Stimulated activated CD8-positive, alpha-beta memory T cell treated with anti-CD3 and anti-CD28 coated beads, Interleukin-12 subunit alpha, Interleukin-12 subunit beta, amount 100 ng/mL, for 24 hours (primary cell): ENCODE results near the gene MAP1B.

ENCODE experiments used
- DNase-seq: peaks from one replicate; pipeline ENCODE4 v3.0.0-alpha.2; 2020; ENCODE audit errors: extremely low read depth

The MAP1B gene

GRCh38 chr5:72224946-72225463, 117.7 kb downstream of the MAP1B start:
- DNase-seq: no peak

GRCh38 chr5:72225741-72226140, 118.5 kb downstream of the MAP1B start:
- DNase-seq: no peak

DNA sequence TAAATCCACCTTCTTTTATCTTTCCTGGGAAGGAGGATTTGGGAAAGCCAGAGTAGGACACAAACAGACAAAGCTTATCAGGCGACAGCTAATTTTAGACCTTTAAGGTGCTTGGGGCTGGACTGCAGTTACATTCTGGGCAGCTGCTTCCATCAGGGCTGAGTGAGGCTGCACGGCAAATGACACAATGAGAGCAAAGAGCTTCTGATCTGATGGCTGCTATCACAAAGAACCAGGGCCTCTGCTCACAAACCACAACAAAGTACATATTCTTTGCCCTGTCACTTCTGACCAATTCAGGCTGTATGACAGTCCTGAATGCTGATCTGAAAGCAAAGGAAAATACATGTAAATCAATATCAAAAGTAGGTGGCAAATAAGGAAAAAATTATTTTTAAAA, 119.7 kb downstream of the MAP1B start:
- no peak for DNase-seq

- DNase-seq: no peak
Observed at GRCh38 chr5:72228960-72229359, 121.7 kb downstream of the MAP1B start.

- DNase-seq: no peak
Observed at GRCh38 chr5:72231991-72232703, 124.9 kb downstream of the MAP1B start.

DNA sequence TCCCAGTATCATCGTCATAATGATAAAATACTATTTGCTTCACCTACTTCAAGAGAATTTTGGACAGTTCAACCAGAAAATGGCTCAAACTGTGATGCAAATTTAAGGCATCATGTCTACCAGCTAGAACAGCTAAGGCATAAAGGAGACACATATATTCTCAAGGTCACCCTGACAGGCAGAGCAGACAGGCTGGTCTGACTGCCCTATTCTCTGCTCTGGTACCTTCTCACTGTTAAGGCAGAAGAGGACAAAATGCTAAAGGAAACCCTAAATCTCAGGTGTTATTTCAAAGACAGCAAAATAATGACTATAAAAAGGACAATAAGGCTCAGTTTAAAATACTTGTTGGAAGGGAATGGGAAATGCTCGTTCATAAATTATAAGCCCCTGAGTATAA, 125.6 kb downstream of the MAP1B start:
- no peak for DNase-seq

DNA sequence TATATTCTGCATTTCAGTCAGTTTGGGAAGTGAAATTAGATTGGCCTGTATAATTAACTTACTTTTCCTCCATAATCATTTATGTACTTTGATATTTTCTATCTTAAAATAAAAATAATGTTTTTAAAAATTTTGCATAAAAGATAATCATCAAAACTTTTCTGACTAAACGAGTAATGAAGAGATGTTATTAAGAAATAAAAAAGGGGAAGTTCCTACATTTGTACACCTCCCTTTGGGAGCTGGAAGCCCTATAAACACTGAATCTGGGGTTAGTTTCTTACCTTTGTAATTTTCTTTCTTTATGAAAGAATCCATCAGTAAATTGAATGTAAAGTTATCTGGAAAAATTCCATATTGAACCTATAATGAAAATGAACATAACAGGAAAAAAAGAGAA, 126.6 kb downstream of the MAP1B start:
- no peak for DNase-seq

- DNase-seq: no peak
Observed at GRCh38 chr5:72234265-72234700, 127.0 kb downstream of the MAP1B start.

- DNase-seq: no peak
Observed at GRCh38 chr5:72234868-72235267, 127.6 kb downstream of the MAP1B start.

GRCh38 chr5:72235725-72236124, 128.4 kb downstream of the MAP1B start:
- no peak for DNase-seq

GRCh38 chr5:72237415-72237814, 130.1 kb downstream of the MAP1B start:
- no peak for DNase-seq

DNA sequence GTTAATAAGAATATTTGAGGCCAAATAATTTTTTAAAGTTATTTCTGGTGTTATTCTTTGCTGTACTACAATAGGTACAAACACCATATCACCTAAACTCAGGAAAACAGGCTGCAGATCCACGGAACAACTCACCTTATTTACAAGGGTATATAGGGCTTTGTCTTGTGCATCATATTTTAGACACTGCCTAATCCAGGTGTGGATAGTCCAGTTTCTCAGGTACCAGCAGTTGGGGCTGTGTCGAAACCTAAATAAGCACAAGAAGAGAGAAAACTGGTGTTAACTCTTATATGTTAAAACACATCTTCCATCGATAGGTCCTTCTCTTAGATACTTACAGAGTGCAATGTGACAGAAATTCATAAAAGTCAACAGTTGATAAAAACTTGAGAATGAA, 130.6 kb downstream of the MAP1B start:
- no peak for DNase-seq

DNA sequence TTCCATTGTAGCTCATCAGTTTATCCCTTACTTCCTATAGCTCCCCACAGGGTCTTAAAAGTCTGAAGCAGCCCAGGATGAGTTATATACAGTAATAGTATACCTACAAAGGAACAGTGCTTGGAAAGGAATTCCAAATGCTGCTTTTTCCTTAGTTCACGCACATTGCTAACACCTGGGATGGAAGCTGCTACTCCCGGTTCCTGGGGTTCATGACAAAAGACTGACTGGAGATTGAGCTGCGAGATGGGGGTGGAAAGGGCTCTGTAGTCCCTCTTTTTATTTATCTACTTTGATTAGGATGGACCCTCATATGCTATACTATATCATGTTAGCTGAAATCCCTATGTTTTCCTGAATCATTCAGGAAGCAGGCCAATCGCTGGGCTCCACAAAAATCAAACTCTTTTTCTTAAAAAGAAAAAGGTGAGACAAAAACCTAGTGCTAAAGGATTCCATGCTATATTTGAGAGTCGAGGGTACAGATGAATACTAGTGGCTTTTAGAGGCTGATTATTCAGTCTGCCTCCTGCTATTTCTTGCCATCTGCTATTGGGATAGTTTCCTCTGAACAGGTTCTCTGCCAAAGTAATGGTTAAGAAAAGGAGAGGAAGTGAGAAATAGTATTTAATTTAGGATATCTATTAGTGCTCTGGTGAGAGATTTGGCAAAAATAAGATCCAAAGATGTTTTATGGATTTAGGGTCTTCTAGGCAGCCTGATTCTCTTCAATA, 131.6 kb downstream of the MAP1B start:
- no peak for DNase-seq

- DNase-seq: no peak
Observed at GRCh38 chr5:72241346-72242003, 134.2 kb downstream of the MAP1B start.

- DNase-seq: no peak
Observed at GRCh38 chr5:72242796-72243475, 135.7 kb downstream of the MAP1B start.

DNA sequence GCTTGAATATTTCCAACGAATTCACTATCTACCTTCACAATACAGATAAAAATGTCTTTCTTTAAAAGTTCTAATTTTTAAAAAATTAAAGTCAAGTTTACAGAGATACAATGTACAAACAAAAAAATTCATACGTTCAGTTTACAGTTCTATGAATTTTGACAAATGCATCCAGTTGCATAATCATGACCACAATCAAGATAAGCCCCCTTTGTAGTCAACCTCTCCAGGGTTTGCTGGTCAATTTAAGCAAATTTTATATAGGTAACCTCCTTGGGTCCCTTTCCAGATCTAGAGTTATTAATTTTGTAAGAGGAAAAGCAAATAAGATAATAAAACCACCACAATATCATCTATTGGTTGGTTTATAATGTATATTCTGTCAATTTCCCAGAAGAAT, 136.4 kb downstream of the MAP1B start:
- DNase-seq: no peak

- DNase-seq: no peak
Observed at GRCh38 chr5:72244862-72245371, 137.6 kb downstream of the MAP1B start.

- DNase-seq: no peak
Observed at GRCh38 chr5:72245546-72245945, 138.3 kb downstream of the MAP1B start.

DNA sequence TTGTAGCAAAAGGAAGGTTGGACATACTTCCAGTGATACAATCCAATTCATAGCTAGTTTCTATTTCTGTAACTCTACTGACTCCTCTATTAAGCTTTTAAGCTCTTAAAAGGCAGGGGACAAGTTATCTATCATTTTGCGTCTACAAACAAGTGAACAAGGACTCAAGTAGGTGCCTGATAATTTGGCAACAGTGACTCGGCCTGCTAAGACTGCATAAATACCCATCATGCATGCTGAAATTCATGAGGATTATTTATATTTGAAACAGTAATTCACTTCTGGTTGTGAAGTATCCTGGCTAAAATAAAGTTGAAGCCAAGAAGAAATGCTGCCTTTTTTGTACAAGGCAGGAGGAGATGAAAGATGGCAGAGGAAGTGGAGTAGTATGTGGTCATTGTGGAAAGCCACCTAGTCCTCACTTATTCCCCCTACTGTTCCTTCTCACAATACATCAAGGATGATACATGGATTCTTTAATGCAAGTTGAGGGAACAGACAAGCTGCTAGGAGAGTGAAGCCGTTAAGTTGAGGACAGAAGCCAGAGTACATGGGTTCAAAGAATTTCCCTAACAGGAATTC, 138.8 kb downstream of the MAP1B start:
- DNase-seq: no peak

DNA sequence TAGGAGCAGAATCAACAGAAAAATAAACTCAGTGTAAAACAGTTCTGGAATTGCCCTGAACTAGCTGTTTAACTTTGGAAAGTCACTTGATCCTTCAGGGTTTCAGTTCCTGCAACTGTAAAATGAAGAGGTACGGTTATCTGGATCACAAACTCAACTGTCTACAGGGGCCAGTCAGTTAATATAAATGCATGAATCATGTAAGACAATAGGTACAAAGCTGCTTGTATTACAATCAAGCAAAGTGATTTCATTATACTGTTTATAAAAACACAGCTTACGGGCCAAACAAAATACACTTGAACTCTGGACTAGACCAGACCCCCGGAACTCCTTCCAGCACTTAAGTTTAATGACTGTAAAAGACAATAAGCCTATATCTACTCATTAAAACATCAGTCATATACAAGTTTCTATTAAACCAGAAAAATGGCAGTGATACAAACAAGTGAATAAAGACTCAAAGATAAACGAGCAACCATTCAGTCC, 139.7 kb downstream of the MAP1B start:
- DNase-seq: no peak

DNA sequence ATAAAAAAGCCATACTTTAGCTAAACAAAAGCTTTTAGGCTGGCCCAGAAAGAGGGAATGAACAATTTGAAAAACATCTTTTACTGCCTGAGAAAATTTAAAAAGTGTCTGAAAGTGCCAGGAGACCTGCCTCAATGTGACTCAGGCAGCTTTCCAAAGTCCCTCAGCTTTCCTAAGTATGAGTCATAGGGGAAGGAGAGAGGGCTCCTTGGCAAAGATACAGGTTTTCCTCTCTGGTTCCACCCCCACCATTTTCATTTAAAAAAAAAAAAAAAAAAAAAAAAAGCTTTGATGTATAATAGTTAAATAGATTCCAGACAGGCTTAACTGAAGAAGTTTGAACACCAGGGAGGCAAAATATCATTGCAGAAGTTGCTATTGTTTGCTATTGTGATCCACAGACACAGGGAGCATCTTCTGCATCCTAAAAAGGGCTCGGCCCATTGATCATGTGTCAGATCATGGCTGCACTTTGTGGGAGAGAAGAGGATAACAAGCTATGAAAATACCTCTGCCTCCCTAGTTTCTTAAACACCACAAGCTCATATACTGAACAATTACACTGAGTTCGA, 141.2 kb downstream of the MAP1B start:
- DNase-seq: no peak
